HCT116 (cell line): ENCODE measurements around the gene GNG2.

Experiments used
- MAX ChIP-seq: IDR thresholded peaks from 2 replicates; pipeline ENCODE4 v1.6.1; 2012
- RAD21 ChIP-seq: IDR thresholded peaks from 2 replicates; pipeline ENCODE4 v1.6.1; 2012; ENCODE audit warnings: low read depth, mild to moderate bottlenecking
- ZNF274 ChIP-seq: fragments of 200-500 bp; sonication (Bioruptor generic); IDR thresholded peaks from 2 replicates; pipeline ENCODE4 v1.6.1; 2014; ENCODE audit warnings: mild to moderate bottlenecking, low read depth, low read length, inconsistent platforms
- TF ChIP-seq, protein P1 (sequence below): IDR thresholded peaks from 2 replicates; pipeline ENCODE4 v1.6.1; 2012; ENCODE audit warnings: low read depth
- TF ChIP-seq, protein P2 (sequence below), 3 experiments: fragments of 200-600 bp in 1 of 3; sonication (generic) in 1 of 3; IDR thresholded peaks in 2 of 3; conservative IDR thresholded peaks in 1 of 3; 2 replicates each; pipeline ENCODE4 v1.5.1; 2012 to 2017; ENCODE audit warnings: low read depth in 2 of 3, low read length in 2 of 3, antibody characterized with exemption in 1 of 3, borderline replicate concordance in 1 of 3, control low read depth in 1 of 3, mild to moderate bottlenecking in 1 of 3, mixed read lengths in 1 of 3, mixed run types in 1 of 3, moderate library complexity in 1 of 3; ENCODE audit not compliant: insufficient read depth in 1 of 3

- TF ChIP-seq, protein P1, sequence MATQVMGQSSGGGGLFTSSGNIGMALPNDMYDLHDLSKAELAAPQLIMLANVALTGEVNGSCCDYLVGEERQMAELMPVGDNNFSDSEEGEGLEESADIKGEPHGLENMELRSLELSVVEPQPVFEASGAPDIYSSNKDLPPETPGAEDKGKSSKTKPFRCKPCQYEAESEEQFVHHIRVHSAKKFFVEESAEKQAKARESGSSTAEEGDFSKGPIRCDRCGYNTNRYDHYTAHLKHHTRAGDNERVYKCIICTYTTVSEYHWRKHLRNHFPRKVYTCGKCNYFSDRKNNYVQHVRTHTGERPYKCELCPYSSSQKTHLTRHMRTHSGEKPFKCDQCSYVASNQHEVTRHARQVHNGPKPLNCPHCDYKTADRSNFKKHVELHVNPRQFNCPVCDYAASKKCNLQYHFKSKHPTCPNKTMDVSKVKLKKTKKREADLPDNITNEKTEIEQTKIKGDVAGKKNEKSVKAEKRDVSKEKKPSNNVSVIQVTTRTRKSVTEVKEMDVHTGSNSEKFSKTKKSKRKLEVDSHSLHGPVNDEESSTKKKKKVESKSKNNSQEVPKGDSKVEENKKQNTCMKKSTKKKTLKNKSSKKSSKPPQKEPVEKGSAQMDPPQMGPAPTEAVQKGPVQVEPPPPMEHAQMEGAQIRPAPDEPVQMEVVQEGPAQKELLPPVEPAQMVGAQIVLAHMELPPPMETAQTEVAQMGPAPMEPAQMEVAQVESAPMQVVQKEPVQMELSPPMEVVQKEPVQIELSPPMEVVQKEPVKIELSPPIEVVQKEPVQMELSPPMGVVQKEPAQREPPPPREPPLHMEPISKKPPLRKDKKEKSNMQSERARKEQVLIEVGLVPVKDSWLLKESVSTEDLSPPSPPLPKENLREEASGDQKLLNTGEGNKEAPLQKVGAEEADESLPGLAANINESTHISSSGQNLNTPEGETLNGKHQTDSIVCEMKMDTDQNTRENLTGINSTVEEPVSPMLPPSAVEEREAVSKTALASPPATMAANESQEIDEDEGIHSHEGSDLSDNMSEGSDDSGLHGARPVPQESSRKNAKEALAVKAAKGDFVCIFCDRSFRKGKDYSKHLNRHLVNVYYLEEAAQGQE = no peak
- TF ChIP-seq, protein P2, sequence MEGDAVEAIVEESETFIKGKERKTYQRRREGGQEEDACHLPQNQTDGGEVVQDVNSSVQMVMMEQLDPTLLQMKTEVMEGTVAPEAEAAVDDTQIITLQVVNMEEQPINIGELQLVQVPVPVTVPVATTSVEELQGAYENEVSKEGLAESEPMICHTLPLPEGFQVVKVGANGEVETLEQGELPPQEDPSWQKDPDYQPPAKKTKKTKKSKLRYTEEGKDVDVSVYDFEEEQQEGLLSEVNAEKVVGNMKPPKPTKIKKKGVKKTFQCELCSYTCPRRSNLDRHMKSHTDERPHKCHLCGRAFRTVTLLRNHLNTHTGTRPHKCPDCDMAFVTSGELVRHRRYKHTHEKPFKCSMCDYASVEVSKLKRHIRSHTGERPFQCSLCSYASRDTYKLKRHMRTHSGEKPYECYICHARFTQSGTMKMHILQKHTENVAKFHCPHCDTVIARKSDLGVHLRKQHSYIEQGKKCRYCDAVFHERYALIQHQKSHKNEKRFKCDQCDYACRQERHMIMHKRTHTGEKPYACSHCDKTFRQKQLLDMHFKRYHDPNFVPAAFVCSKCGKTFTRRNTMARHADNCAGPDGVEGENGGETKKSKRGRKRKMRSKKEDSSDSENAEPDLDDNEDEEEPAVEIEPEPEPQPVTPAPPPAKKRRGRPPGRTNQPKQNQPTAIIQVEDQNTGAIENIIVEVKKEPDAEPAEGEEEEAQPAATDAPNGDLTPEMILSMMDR (IDR thresholded peaks at IDR 0.05 in 2 of 3, conservative IDR thresholded peaks at IDR 0.05 in 1 of 3; ENCODE audit: borderline replicate concordance in 1 of 3, insufficient read depth in 1 of 3, low read depth in 2 of 3, low read length in 2 of 3) = no peak
- TF ChIP-seq RAD21 (no peak), ZNF274 (no peak), MAX (no peak)
Measured at GRCh38 chr14:51895375-51895774, 35.0 kb downstream of the GNG2 start.
